GM13976 (cell line): ENCODE results near the gene DNAH6.
A peak's percentile ranks its signal among the peaks of the same experiment; 100 is the strongest.

Experiments
- DNase-seq: peaks from one replicate; pipeline ENCODE4 v3.0.0; 2012; ENCODE audit warnings: low spot score
- CTCF ChIP-seq: IDR thresholded peaks from 2 replicates; pipeline ENCODE4 v1.5.1; 2012; ENCODE audit warnings: borderline replicate concordance, mild to moderate bottlenecking; ENCODE audit not compliant: insufficient read depth; ENCODE audit errors: extremely low read depth, missing control alignments, control extremely low read depth
- in situ Hi-C: fragments of 300-500 bp; cut with MboI; formaldehyde crosslinking; loops from one replicate; pipeline ENCODE4 v1.12.0; 2022; ENCODE audit warnings: low sequenced_read_pairs, mixed read lengths, inconsistent platforms; ENCODE audit not compliant: unreplicated experiment

Gene DNAH6

GRCh38 chr2:84827978-84828575 is 311.8 kb downstream of the DNAH6 start:
- in situ Hi-C loops: no loop called here
- no peak for DNase-seq
- TF ChIP-seq CTCF: no peak

GRCh38 chr2:84829693-84830092 is 313.4 kb downstream of the DNAH6 start:
- in situ Hi-C loops: no loop called here
- no peak for DNase-seq
- no peak for TF ChIP-seq CTCF

GRCh38 chr2:84830095-84830494 is 313.8 kb downstream of the DNAH6 start:
- no peak for DNase-seq
- no peak for TF ChIP-seq CTCF
- in situ Hi-C loops: no loop called here

- no peak for DNase-seq
- no peak for TF ChIP-seq CTCF
- in situ Hi-C loops: no loop called here
These were observed 314.6 kb downstream of the DNAH6 start for GRCh38 chr2:84830758-84831500.

- DNase-seq: peak; percentile 47
- TF ChIP-seq CTCF: no peak
- in situ Hi-C loops: no loop called here
These were observed 316.6 kb downstream of the DNAH6 start for GRCh38 chr2:84832772-84833461.

- TF ChIP-seq CTCF: no peak
- DNase-seq: no peak
- in situ Hi-C loops: no loop called here
These were observed 317.3 kb downstream of the DNAH6 start for GRCh38 chr2:84833481-84834150.
